ENCODE measurements around the gene CBR3. TPM values are rescaled to one million over a fixed set of nuclear protein-coding genes. Genes with fewer than 3 reads are reported as not detected.
"Not testable (repeated sequence)": the region's sequence is repeated elsewhere in the genome, so short reads cannot be mapped to it uniquely, and the experiment has no call there.

The CBR3 gene
- total and polyA plus RNA-seq, 11 donors, result 1.4 to 5.5 (median 2.9) TPM

DNA sequence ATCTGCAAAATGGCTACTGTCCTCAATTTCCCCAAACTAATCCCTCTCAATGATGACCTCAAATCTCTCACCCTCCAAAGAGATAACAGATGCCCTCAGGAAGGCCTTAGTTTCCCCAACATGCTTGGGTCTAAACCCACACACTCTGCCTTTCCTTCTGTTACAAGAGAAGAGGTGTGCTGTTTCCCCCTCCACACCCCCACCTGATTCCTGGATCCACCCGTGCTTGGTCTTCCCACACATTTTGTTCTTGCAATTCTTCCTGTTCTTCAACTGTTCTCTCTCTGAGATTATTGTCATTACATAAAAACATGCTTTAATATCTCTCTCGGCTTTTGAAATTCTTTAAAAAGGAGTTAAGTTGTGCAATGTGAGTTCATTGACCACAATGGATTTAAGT, 5.7 kb upstream of the CBR3 start:
- no peak for DNase-seq
- H3K36me3 ChIP-seq, result no peaks in the 10 kb centered on the region
- peak overlapping the region in 2 of 12 donors; percentile 58 to 66 for H3K4me3 ChIP-seq
- intact Hi-C loops (cut with DNase I), result loop anchor here in 1 of 10 donors (5.0 kb wide), 1 partner anchor 203 kb away; no protein-coding TSS in a partner anchor
- H3K9me3 ChIP-seq, result no peaks in the 10 kb centered on the region
- 72 to 82% (median 78%) methylated on average over 2 of the region's 2 CpGs for WGBS, 4 donors
- peaks cover 0 to 5% (median 0%) of the 10 kb centered on the region in 9 donors for H3K27me3 ChIP-seq
- no peak for ATAC-seq
- H3K4me1 ChIP-seq, result peaks cover 0 to 42% (median 9%) of the 10 kb centered on the region in 12 donors
- peak overlapping the region in 1 of 12 donors; percentile 62 for H3K27ac ChIP-seq
- TF ChIP-seq, protein P1, sequence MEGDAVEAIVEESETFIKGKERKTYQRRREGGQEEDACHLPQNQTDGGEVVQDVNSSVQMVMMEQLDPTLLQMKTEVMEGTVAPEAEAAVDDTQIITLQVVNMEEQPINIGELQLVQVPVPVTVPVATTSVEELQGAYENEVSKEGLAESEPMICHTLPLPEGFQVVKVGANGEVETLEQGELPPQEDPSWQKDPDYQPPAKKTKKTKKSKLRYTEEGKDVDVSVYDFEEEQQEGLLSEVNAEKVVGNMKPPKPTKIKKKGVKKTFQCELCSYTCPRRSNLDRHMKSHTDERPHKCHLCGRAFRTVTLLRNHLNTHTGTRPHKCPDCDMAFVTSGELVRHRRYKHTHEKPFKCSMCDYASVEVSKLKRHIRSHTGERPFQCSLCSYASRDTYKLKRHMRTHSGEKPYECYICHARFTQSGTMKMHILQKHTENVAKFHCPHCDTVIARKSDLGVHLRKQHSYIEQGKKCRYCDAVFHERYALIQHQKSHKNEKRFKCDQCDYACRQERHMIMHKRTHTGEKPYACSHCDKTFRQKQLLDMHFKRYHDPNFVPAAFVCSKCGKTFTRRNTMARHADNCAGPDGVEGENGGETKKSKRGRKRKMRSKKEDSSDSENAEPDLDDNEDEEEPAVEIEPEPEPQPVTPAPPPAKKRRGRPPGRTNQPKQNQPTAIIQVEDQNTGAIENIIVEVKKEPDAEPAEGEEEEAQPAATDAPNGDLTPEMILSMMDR (IDR thresholded peaks at IDR 0.05), result no peak
- TF ChIP-seq POLR2A (IDR thresholded peaks at IDR 0.05), result no peak

DNA sequence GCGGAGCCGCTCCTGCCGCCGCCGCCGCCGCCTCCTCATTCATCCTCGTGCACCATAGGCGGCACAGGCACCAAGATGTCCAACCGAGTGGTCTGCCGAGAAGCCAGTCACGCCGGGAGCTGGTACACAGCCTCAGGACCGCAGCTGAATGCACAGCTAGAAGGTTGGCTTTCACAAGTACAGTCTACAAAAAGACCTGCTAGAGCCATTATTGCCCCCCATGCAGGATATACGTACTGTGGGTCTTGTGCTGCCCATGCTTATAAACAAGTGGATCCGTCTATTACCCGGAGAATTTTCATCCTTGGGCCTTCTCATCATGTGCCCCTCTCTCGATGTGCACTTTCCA, 4.5 kb upstream of the CBR3 start:
- not testable (repeated sequence) for H3K27ac ChIP-seq, H3K36me3 ChIP-seq, H3K9me3 ChIP-seq, ATAC-seq, H3K27me3 ChIP-seq, DNase-seq
- H3K4me3 ChIP-seq, result peak overlapping the region in 11 of 12 donors; percentile 33 to 67 (median 57)
- intact Hi-C loops (cut with DNase I), result loop anchor here in 1 of 10 donors (10.0 kb wide), 1 partner anchor 204 kb away; no protein-coding TSS in a partner anchor
- WGBS, 4 donors, result 19 to 21% (median 20%) methylated on average over 9 to 10 of the region's 18 CpGs
- H3K4me1 ChIP-seq, result peaks cover 0 to 47% (median 16%) of the 10 kb centered on the region in 12 donors

DNA sequence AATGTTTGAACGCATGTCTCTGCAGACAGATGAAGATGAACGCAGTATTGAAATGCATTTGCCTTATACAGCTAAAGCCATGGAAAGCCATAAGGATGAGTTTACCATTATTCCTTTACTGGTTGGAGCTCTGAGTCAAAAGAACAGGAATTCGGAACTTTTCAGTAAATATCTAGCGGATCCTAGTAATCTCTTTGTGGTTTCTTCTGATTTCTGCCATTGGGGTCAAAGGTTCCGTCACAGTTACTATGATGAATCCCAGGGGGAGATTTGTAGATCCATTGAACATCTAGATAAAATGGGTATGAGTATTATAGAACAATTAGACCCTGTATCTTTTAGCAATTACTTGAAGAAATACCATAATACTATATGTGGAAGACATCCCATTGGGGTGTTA, 4.0 kb upstream of the CBR3 start:
- H3K36me3 ChIP-seq, H3K27ac ChIP-seq: not testable (repeated sequence)
- WGBS, 4 donors, result 92 to 96% (median 94%) methylated on average over 5 of the region's 5 CpGs

DNA sequence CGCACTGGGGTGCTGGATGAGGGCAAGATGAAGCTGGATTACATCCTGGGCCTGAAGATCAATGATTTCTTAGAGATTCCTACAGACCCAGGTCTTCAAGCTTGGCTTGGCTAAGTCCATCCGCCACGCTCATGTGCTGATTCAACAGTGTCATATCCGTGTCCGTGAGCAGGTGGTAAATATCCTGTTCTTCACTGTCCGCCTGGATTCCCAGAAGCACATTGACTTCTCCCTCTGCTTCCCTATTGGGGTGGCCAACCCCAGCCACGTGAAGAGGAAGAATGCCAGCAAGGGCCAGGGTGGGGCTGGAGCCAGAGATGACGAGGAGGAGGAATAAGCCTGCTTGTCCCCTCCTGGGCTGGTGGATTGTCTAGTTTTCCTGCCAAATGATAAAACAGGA, 2.2 kb upstream of the CBR3 start:
- peaks cover 3 to 46% (median 17%) of the 10 kb centered on the region in 12 donors for H3K4me1 ChIP-seq
- H3K27me3 ChIP-seq, result peaks cover 0 to 10% (median 0%) of the 10 kb centered on the region in 9 donors
- DNase-seq (peak in 1 of 5 donors; percentile 58), ATAC-seq (no peak)
- no peak overlapping the region for H3K4me3 ChIP-seq
- intact Hi-C loops (cut with DNase I), result loop anchor here in 1 of 10 donors (10.0 kb wide), 1 partner anchor 202 kb away; no protein-coding TSS in a partner anchor
- peaks cover 0 to 1% (median 0%) of the 10 kb centered on the region in 9 donors for H3K36me3 ChIP-seq
- WGBS, 4 donors, result 87 to 96% (median 93%) methylated on average over 8 of the region's 8 CpGs
- H3K9me3 ChIP-seq, result no peaks in the 10 kb centered on the region
- no peak overlapping the region for H3K27ac ChIP-seq
- no peak for TF ChIP-seq POLR2A (IDR thresholded peaks at IDR 0.05)
- TF ChIP-seq, protein P1 (IDR thresholded peaks at IDR 0.05), result no peak

More for the DNA sequence above, 4.0 kb upstream of the CBR3 start:
- not testable (repeated sequence) for ATAC-seq, H3K9me3 ChIP-seq, DNase-seq, H3K27me3 ChIP-seq
- peak overlapping the region in 3 of 12 donors; percentile 55 to 66 (median 58) for H3K4me3 ChIP-seq
- peaks cover 0 to 43% (median 14%) of the 10 kb centered on the region in 12 donors for H3K4me1 ChIP-seq
- intact Hi-C loops (cut with DNase I), result loop anchor here in 1 of 10 donors (10.0 kb wide), 1 partner anchor 204 kb away; no protein-coding TSS in a partner anchor

DNA sequence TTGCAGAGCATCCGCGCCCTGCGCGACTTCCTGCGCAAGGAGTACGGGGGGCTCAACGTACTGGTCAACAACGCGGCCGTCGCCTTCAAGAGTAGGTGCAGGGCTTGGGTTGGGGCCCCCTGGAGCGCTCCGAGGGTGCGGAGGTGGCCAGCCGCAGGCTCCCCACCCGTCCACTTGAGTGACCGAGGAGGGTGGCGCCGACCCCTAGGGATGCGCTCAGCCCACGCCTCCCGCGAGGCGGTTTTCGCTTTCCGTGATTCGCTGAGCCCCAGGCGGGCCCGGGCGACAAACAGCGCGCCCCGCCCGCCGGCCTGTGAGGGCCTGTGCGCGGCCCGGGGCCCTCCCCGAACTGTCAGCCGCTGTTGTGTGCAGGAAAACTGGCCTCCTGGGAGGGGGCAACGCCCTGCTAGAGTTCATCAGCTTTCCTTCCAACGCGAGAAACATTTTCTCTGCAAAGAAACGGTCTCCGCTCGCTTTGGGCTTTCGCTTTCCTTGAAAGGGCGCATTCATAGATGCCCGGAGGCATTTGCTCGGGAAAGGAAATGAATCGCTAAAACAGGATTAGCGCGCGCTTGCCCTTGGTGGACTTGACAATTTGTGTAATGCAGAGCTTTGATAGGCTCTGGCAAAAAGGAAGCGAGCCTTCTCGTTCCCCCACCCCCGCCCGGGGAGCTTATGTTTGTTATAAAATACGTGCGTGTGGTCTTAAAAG, 668 bp downstream of the CBR3 start:
- ATAC-seq (peak; percentile 78 to 91 (median 88)), DNase-seq (peak; percentile 74 to 91 (median 82))
- intact Hi-C loops (cut with DNase I), result loop anchor here in 3 of 10 donors (2.0 to 10.0 kb wide), 3 partner anchors 77 to 199 kb away; partner anchors contain the start of gene MORC3 (in 1 of the 3)
- H3K27me3 ChIP-seq, result peaks cover 0 to 10% (median 0%) of the 10 kb centered on the region in 9 donors
- peak overlapping the region; percentile 42 to 94 (median 70) for H3K4me3 ChIP-seq
- peak in 1 of 2 donors; percentile 78 for TF ChIP-seq POLR2A (IDR thresholded peaks at IDR 0.05)
- TF ChIP-seq, protein P1 (IDR thresholded peaks at IDR 0.05), result no peak
- H3K9me3 ChIP-seq, result no peaks in the 10 kb centered on the region
- 0 to 1% (median 1%) methylated on average over 17 to 60 of the region's 60 CpGs for WGBS, 4 donors
- H3K27ac ChIP-seq, result peak overlapping the region; percentile 72 to 95 (median 92)
- peaks cover 0 to 29% (median 8%) of the 10 kb centered on the region in 9 donors for H3K36me3 ChIP-seq
- peaks cover 3 to 44% (median 16%) of the 10 kb centered on the region in 12 donors for H3K4me1 ChIP-seq

DNA sequence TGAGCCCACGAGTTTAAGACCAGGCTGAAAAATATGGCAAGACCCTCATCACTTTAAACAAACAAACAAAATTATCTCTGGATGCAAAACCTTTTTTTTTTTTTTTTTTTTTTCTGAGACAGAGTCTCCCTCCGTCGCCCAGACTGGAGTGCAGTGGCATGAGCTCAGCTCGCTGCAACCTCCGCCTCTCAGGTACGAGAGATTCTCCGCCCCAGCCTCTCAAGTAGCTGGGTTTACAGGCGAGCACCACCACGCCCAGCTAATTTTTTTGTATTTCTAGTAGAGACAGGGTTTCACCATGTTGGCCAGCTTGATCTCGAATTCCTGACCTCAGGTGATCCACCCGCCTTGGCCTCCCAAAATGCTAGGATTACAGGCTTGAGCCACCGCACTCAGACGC, 4.9 kb downstream of the CBR3 start:
- Histone ChIP-seq H3K4me1 (peaks cover 0 to 24% (median 10%) of the 10 kb centered on the region in 12 donors), H3K36me3 (peaks cover 0 to 51% (median 15%) of the 10 kb centered on the region in 9 donors)
- not testable (repeated sequence) for DNase-seq, H3K27ac ChIP-seq, H3K9me3 ChIP-seq, H3K27me3 ChIP-seq, H3K4me3 ChIP-seq, ATAC-seq
- WGBS, 4 donors, result 96 to 97% (median 96%) methylated on average over 13 of the region's 13 CpGs
- intact Hi-C loops (cut with DNase I), result loop anchor here (2.0 to 10.0 kb wide), 5 partner anchors 68 to 195 kb away; no protein-coding TSS in a partner anchor
